ENCODE measurements around the gene MEIOB.

- TF ChIP-seq ELF4 (IDR thresholded peaks at IDR 0.05) (no peak), BHLHE40 (IDR thresholded peaks at IDR 0.05; ENCODE audit: borderline replicate concordance) (no peak), NFRKB (IDR thresholded peaks at IDR 0.05) (no peak), FOXM1 (IDR thresholded peaks at IDR 0.05; ENCODE audit: borderline replicate concordance) (no peak), TARDBP (IDR thresholded peaks at IDR 0.05) (no peak), FOXA1 (IDR thresholded peaks at IDR 0.05) (no peak), LEF1 (IDR thresholded peaks at IDR 0.05; ENCODE audit: borderline replicate concordance) (no peak), SP1 (IDR thresholded peaks at IDR 0.05) (no peak), ARNT (IDR thresholded peaks at IDR 0.05) (no peak), HDGF (IDR thresholded peaks at IDR 0.05; ENCODE audit: borderline replicate concordance) (no peak), ZNF384 (IDR thresholded peaks at IDR 0.05) (no peak), SUZ12 (IDR thresholded peaks at IDR 0.05) (no peak)
These were observed 40.2 kb upstream of the MEIOB start for GRCh38 chr16:1912215-1912543.
